SK-N-SH (cell line): ENCODE data around the gene SMAD2.

Experiments
- EP300 ChIP-seq, 2 experiments: IDR thresholded peaks; 2 replicates each; pipeline versions ENCODE4 v1.4.0 to v1.6.1; 2012; ENCODE audit warnings: borderline replicate concordance in 1 of 2, low read depth in 1 of 2, low read length in 1 of 2
- GABPA ChIP-seq: IDR thresholded peaks from 2 replicates; pipeline ENCODE4 v1.4.0; 2012; ENCODE audit warnings: low read depth, mild to moderate bottlenecking
- MEF2A ChIP-seq: IDR thresholded peaks from 2 replicates; pipeline ENCODE4 v1.4.0; 2012; ENCODE audit warnings: low read depth, borderline replicate concordance
- YY1 ChIP-seq: IDR thresholded peaks from 2 replicates; pipeline ENCODE4 v1.4.0; 2012; ENCODE audit warnings: low read depth, mild to moderate bottlenecking
- TF ChIP-seq, protein P1 (sequence below): fragments of 200-600 bp; sonication (generic); IDR thresholded peaks from 2 replicates; pipeline ENCODE4 v1.6.1; 2017; ENCODE audit warnings: antibody characterized with exemption, mild to moderate bottlenecking, moderate library complexity

DNA sequence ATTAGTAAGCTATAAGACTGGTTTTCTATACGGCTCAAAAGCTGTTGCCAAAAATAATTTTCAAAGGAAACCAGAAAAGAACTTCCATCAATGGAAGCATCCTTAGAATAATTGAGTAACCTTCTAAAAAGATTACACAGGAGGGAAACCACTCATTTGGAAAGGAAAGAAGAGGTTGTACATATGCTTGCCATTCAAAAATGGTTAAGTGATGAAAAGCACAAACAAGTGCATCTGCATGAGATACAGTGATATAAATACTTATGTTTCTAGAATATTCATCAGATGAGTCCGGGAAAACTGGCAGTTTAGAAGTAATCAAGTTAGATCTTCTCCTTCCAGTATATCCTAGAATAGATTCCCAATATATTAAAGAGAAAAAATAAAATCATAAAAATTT is 20.1 kb upstream of the SMAD2 start:
- TF ChIP-seq MEF2A, result no peak
- TF ChIP-seq, protein P1, sequence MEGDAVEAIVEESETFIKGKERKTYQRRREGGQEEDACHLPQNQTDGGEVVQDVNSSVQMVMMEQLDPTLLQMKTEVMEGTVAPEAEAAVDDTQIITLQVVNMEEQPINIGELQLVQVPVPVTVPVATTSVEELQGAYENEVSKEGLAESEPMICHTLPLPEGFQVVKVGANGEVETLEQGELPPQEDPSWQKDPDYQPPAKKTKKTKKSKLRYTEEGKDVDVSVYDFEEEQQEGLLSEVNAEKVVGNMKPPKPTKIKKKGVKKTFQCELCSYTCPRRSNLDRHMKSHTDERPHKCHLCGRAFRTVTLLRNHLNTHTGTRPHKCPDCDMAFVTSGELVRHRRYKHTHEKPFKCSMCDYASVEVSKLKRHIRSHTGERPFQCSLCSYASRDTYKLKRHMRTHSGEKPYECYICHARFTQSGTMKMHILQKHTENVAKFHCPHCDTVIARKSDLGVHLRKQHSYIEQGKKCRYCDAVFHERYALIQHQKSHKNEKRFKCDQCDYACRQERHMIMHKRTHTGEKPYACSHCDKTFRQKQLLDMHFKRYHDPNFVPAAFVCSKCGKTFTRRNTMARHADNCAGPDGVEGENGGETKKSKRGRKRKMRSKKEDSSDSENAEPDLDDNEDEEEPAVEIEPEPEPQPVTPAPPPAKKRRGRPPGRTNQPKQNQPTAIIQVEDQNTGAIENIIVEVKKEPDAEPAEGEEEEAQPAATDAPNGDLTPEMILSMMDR, result no peak
- no peak for TF ChIP-seq YY1
- TF ChIP-seq GABPA, result no peak
- no peak for TF ChIP-seq EP300 (IDR thresholded peaks at IDR 0.05; ENCODE audit: borderline replicate concordance in 1 of 2, low read depth in 1 of 2, low read length in 1 of 2)
